OCI-LY1 (cell line): ENCODE results near the gene LRP5.
"Not testable (repeated sequence)": the region's sequence is repeated elsewhere in the genome, so short reads cannot be mapped to it uniquely, and the experiment has no call there.

Experiments used
- H2AFZ ChIP-seq: fragments of 200-600 bp; sonication (generic), shearing (Covaris generic); 2 replicates; pipeline ENCODE4 v1.6.0; 2014; ENCODE audit warnings: antibody characterized with exemption, mild to moderate bottlenecking, low read length
- H3F3A ChIP-seq: fragments of 200-600 bp; sonication (generic), shearing (Covaris generic); 2 replicates; pipeline ENCODE4 v1.6.0; 2014; ENCODE audit warnings: mild to moderate bottlenecking, antibody characterized with exemption, low read length, moderate library complexity; ENCODE audit not compliant: insufficient read depth
- H3K27ac ChIP-seq: fragments of 200-600 bp; sonication (generic); 2 replicates; pipeline ENCODE4 v1.5.1; 2014; ENCODE audit warnings: low read length, mixed run types, mild to moderate bottlenecking, low read depth; ENCODE audit not compliant: poor library complexity, severe bottlenecking
- H3K27me3 ChIP-seq: fragments of 200-600 bp; sonication (generic); 2 replicates; pipeline ENCODE4 v1.6.0; 2014; ENCODE audit warnings: antibody characterized with exemption, mild to moderate bottlenecking, low read length, moderate library complexity; ENCODE audit not compliant: insufficient read depth
- H3K36me3 ChIP-seq: fragments of 200-600 bp; sonication (generic); 2 replicates; pipeline ENCODE4 v1.6.1; 2014; ENCODE audit warnings: mild to moderate bottlenecking, antibody characterized with exemption, low read length, moderate library complexity, mixed read lengths; ENCODE audit not compliant: insufficient read depth
- H3K4me1 ChIP-seq: fragments of 200-600 bp; sonication (generic); 2 replicates; pipeline ENCODE4 v1.5.1; 2014; ENCODE audit warnings: mild to moderate bottlenecking, low read length, moderate library complexity; ENCODE audit not compliant: insufficient read depth, severe bottlenecking
- H3K4me2 ChIP-seq: fragments of 200-600 bp; sonication (generic), shearing (Covaris generic); 2 replicates; pipeline ENCODE4 v1.6.1; 2014; ENCODE audit warnings: low read length
- H3K4me3 ChIP-seq: fragments of 200-600 bp; sonication (generic); 2 replicates; pipeline ENCODE4 v1.5.1; 2014; ENCODE audit warnings: low read length, low read depth, mild to moderate bottlenecking, mixed read lengths; ENCODE audit not compliant: poor library complexity, severe bottlenecking
- H3K79me2 ChIP-seq: fragments of 200-600 bp; shearing (Covaris generic); 2 replicates; pipeline ENCODE4 v1.6.1; 2016; ENCODE audit warnings: mixed run types, low read length, mixed read lengths; ENCODE audit not compliant: insufficient read depth
- H3K9ac ChIP-seq: fragments of 200-600 bp; sonication (generic), shearing (Covaris generic); 2 replicates; pipeline ENCODE4 v1.6.1; 2014; ENCODE audit warnings: mild to moderate bottlenecking, low read length, mixed read lengths
- H3K9me2 ChIP-seq: fragments of 200-600 bp; sonication (generic), shearing (Covaris generic); 2 replicates; pipeline ENCODE4 v1.6.1; 2014; ENCODE audit warnings: low read depth, mild to moderate bottlenecking, low read length, mixed read lengths
- H3K9me3 ChIP-seq: fragments of 200-600 bp; shearing (Covaris generic); 2 replicates; pipeline ENCODE4 v1.6.1; 2014; ENCODE audit warnings: low read length, mixed read lengths
- H4K20me1 ChIP-seq: fragments of 200-600 bp; sonication (generic), shearing (Covaris generic); 2 replicates; pipeline ENCODE4 v1.6.0; 2016; ENCODE audit warnings: mild to moderate bottlenecking, low read length; ENCODE audit not compliant: insufficient read depth
- CTCF ChIP-seq: fragments of 200-600 bp; sonication (generic), shearing (Covaris generic); IDR thresholded peaks from 2 replicates; pipeline ENCODE4 v1.5.1; 2017; ENCODE audit warnings: mild to moderate bottlenecking, antibody characterized with exemption, low read length, moderate library complexity, mixed read lengths
- EZH2 ChIP-seq: fragments of 200-600 bp; sonication (generic), shearing (Covaris generic); IDR thresholded peaks from 2 replicates; pipeline ENCODE4 v1.8.0; 2017; ENCODE audit warnings: borderline replicate concordance, mixed run types, mild to moderate bottlenecking, antibody characterized with exemption, low read length, moderate library complexity, mixed read lengths

LRP5 gene

GRCh38 chr11:68279676-68280075 is 32.7 kb upstream of the LRP5 start:
- Histone ChIP-seq H3K9ac (no peak overlapping the region), H3K4me3 (no peak overlapping the region), H3F3A (no peaks in the 10 kb centered on the region), H3K4me1 (peaks cover 11% of the 10 kb centered on the region), H3K36me3 (peaks cover 4% of the 10 kb centered on the region; the same call in 1 of the 2 replicates), H3K4me2 (no peak overlapping the region), H3K27ac (no peak overlapping the region), H3K9me3 (no peaks in the 10 kb centered on the region; the same call in none of the 2 replicates), H4K20me1 (no peaks in the 10 kb centered on the region), H3K79me2 (no peaks in the 10 kb centered on the region), H3K27me3 (no peaks in the 10 kb centered on the region; the same call in 1 of the 2 replicates), H3K9me2 (no peaks in the 10 kb centered on the region), H2AFZ (no peak overlapping the region)
- TF ChIP-seq CTCF (no peak), EZH2 (no peak)

DNA sequence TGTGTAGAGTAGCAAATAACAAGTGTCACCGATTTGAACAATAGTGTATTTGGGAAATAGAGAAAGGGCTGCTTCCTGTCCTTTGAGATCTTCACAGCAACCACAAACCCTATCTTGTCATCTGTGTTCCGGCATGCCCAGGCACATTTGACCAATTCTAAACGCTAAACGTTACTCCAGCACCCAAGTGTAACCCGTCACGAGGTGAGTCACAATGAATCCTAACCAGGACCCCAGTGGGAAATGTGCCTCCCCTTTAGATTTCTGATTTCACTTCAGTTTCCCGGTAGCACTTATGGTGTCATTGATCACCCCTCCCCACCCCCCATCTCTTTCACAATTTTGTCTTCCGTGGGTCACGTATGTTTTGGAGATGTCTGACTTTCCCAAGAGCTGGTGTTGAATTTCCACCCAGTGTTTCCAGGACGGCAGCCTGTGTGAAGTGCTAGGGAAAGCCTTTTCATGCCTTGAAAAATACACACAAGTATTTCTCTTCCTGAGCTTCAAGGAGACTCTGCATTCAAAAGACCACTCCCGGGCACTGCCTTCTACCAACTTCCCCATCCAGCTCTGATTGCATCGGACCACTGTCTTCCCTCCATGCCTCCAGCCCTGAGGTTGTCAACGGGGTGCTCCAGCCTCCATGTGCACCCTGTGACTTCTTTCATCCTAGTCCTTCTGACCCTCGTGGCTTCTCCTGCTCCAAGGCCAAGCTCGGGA is 30.1 kb upstream of the LRP5 start:
- Histone ChIP-seq H3K79me2 (no peaks in the 10 kb centered on the region), H4K20me1 (no peaks in the 10 kb centered on the region), H3K4me3 (no peak overlapping the region), H3F3A (no peaks in the 10 kb centered on the region), H3K4me1 (peaks cover 11% of the 10 kb centered on the region), H3K36me3 (no peaks in the 10 kb centered on the region; the same call in 1 of the 2 replicates), H3K9ac (no peak overlapping the region), H2AFZ (no peak overlapping the region), H3K9me3 (peaks cover 4% of the 10 kb centered on the region), H3K27me3 (no peaks in the 10 kb centered on the region; the same call in 1 of the 2 replicates), H3K9me2 (no peaks in the 10 kb centered on the region), H3K4me2 (peak overlapping the region; percentile 28; the same call in 1 of the 2 replicates), H3K27ac (no peak overlapping the region)
- no peak for TF ChIP-seq CTCF
- no peak for TF ChIP-seq EZH2

DNA sequence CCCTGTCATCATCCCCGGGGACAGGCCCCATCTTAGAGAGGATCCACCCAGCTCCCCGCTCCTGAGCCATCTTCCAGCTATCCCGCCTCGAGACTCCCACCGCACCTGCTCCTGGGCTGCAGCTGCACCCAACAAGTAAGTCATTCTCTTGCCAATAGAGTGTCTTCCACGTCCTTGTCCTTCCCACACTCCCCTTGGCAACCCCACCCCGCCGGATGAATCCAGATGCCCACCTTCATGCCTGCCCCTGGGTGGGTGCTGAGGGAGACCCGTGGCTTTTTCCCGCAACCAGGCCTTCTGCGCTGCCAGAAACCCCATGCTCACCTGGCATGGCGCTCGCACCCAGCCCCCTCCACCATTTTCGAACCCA is 29.5 kb upstream of the LRP5 start:
- TF ChIP-seq CTCF = no peak
- no peak for TF ChIP-seq EZH2
- H3K9ac ChIP-seq = no peak overlapping the region
- H3K27ac ChIP-seq = no peak overlapping the region
- no peaks in the 10 kb centered on the region for H3K9me2 ChIP-seq
- no peaks in the 10 kb centered on the region for H3K79me2 ChIP-seq
- no peaks in the 10 kb centered on the region; the same call in 1 of the 2 replicates for H3K27me3 ChIP-seq
- no peaks in the 10 kb centered on the region for H4K20me1 ChIP-seq
- no peak overlapping the region for H3K4me2 ChIP-seq
- H2AFZ ChIP-seq = no peak overlapping the region
- H3K4me3 ChIP-seq = no peak overlapping the region
- peaks cover 11% of the 10 kb centered on the region for H3K4me1 ChIP-seq
- H3K9me3 ChIP-seq = peaks cover 4% of the 10 kb centered on the region
- no peaks in the 10 kb centered on the region; the same call in 1 of the 2 replicates for H3K36me3 ChIP-seq
- no peaks in the 10 kb centered on the region for H3F3A ChIP-seq

- H3K36me3 ChIP-seq, H3K27me3 ChIP-seq, H3K9ac ChIP-seq, H3K79me2 ChIP-seq, H4K20me1 ChIP-seq, H2AFZ ChIP-seq, H3K4me2 ChIP-seq, H3F3A ChIP-seq, H3K27ac ChIP-seq, H3K4me3 ChIP-seq, H3K9me2 ChIP-seq: not testable (repeated sequence)
- Histone ChIP-seq H3K9me3 (peaks cover 10% of the 10 kb centered on the region), H3K4me1 (peaks cover 11% of the 10 kb centered on the region)
Observed at GRCh38 chr11:68284588-68284987, 27.8 kb upstream of the LRP5 start.
